22Rv1 (cell line): ENCODE data around the gene HBE1.

Experiments used
- ZFX ChIP-seq: fragments of 450-650 bp; IDR thresholded peaks from 2 replicates; pipeline ENCODE4 v1.6.1; 2017; ENCODE audit warnings: antibody characterized with exemption, borderline replicate concordance
- TF ChIP-seq, protein P1 (sequence below): fragments of 450-650 bp; IDR thresholded peaks from 2 replicates; pipeline ENCODE4 v1.5.1; 2017; ENCODE audit warnings: mild to moderate bottlenecking

- TF ChIP-seq, protein P1, sequence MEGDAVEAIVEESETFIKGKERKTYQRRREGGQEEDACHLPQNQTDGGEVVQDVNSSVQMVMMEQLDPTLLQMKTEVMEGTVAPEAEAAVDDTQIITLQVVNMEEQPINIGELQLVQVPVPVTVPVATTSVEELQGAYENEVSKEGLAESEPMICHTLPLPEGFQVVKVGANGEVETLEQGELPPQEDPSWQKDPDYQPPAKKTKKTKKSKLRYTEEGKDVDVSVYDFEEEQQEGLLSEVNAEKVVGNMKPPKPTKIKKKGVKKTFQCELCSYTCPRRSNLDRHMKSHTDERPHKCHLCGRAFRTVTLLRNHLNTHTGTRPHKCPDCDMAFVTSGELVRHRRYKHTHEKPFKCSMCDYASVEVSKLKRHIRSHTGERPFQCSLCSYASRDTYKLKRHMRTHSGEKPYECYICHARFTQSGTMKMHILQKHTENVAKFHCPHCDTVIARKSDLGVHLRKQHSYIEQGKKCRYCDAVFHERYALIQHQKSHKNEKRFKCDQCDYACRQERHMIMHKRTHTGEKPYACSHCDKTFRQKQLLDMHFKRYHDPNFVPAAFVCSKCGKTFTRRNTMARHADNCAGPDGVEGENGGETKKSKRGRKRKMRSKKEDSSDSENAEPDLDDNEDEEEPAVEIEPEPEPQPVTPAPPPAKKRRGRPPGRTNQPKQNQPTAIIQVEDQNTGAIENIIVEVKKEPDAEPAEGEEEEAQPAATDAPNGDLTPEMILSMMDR, result no peak
- TF ChIP-seq ZFX, result no peak
Observed at GRCh38 chr11:5225480-5225871, 44.3 kb downstream of the HBE1 start.
